ENCODE data around the gene RRBP1.

Gene RRBP1

GRCh38 chr20:17645546-17646208 is 36.4 kb downstream of the RRBP1 start:
- DNase-seq: no peak

GRCh38 chr20:17645010-17645409 is 37.0 kb downstream of the RRBP1 start:
- no peak for DNase-seq

GRCh38 chr20:17644451-17644850 is 37.6 kb downstream of the RRBP1 start:
- no peak for DNase-seq

- DNase-seq: no peak
Observed at GRCh38 chr20:17643531-17644188, 38.4 kb downstream of the RRBP1 start.

- no peak for DNase-seq
Observed at GRCh38 chr20:17642404-17643269, 39.4 kb downstream of the RRBP1 start.

- DNase-seq: no peak
Observed at GRCh38 chr20:17641993-17642392, 40.0 kb downstream of the RRBP1 start.

GRCh38 chr20:17641520-17641964 is 40.5 kb downstream of the RRBP1 start:
- DNase-seq: no peak

GRCh38 chr20:17640875-17641378 is 41.1 kb downstream of the RRBP1 start:
- no peak for DNase-seq

GRCh38 chr20:17640146-17640874 is 41.7 kb downstream of the RRBP1 start:
- DNase-seq: no peak

GRCh38 chr20:17638835-17639407 is 43.1 kb downstream of the RRBP1 start:
- DNase-seq: no peak

- no peak for DNase-seq
Observed at GRCh38 chr20:17637985-17638640, 43.9 kb downstream of the RRBP1 start.

- DNase-seq: no peak
Observed at GRCh38 chr20:17637413-17637780, 44.6 kb downstream of the RRBP1 start.

GRCh38 chr20:17636523-17637412 is 45.3 kb downstream of the RRBP1 start:
- DNase-seq: no peak

GRCh38 chr20:17635332-17636244 is 46.5 kb downstream of the RRBP1 start:
- DNase-seq: no peak

- DNase-seq: no peak
Observed at GRCh38 chr20:17634661-17635331, 47.2 kb downstream of the RRBP1 start.

GRCh38 chr20:17633850-17634500 is 48.1 kb downstream of the RRBP1 start:
- DNase-seq: no peak

GRCh38 chr20:17633221-17633849 is 48.7 kb downstream of the RRBP1 start:
- DNase-seq: no peak

Data from NCI-H1048 (cell line).